GM23248 (cell line): Measurements from ENCODE around the gene MARF1. TPM values are rescaled to one million over a fixed set of nuclear protein-coding genes. Genes with fewer than 3 reads are reported as not detected.

Experiments used
- DNase-seq: peaks from one replicate; pipeline ENCODE4 v3.0.0-alpha.2; 2015
- H2AFZ ChIP-seq: fragments of 200-600 bp; sonication (generic); 2 replicates; pipeline ENCODE4 v1.6.1; 2016; ENCODE audit warnings: antibody characterized with exemption
- H3F3A ChIP-seq: fragments of 200-600 bp; sonication (generic); 2 replicates; pipeline ENCODE4 v1.6.1; 2016; ENCODE audit warnings: mild to moderate bottlenecking, antibody characterized with exemption, mixed run types; ENCODE audit not compliant: insufficient read depth
- H3K27ac ChIP-seq: fragments of 200-600 bp; sonication (generic); 2 replicates; pipeline ENCODE4 v1.5.1; 2016; ENCODE audit warnings: mild to moderate bottlenecking
- H3K27me3 ChIP-seq: fragments of 200-600 bp; sonication (generic); replicated peaks from 2 replicates; pipeline ENCODE4 v1.6.1; 2016; ENCODE audit warnings: mild to moderate bottlenecking; ENCODE audit not compliant: insufficient read depth
- H3K36me3 ChIP-seq: fragments of 200-600 bp; sonication (generic); 2 replicates; pipeline ENCODE4 v1.6.1; 2016; ENCODE audit warnings: low read depth, mild to moderate bottlenecking
- H3K4me1 ChIP-seq: fragments of 200-600 bp; sonication (generic); 2 replicates; pipeline ENCODE4 v1.6.1; 2016; ENCODE audit warnings: mild to moderate bottlenecking; ENCODE audit not compliant: insufficient read depth
- H3K4me2 ChIP-seq: fragments of 200-600 bp; sonication (generic); one replicate; pipeline ENCODE4 v1.6.1; 2016; ENCODE audit warnings: mild to moderate bottlenecking; ENCODE audit not compliant: unreplicated experiment
- H3K4me3 ChIP-seq: fragments of 200-600 bp; sonication (generic); 2 replicates; pipeline ENCODE4 v1.5.1; 2016; ENCODE audit warnings: mild to moderate bottlenecking
- H3K79me2 ChIP-seq: fragments of 200-600 bp; sonication (generic); 2 replicates; pipeline ENCODE4 v1.6.1; 2016; ENCODE audit warnings: mild to moderate bottlenecking; ENCODE audit not compliant: insufficient read depth
- H3K9ac ChIP-seq: fragments of 200-600 bp; sonication (generic); 2 replicates; pipeline ENCODE4 v1.6.1; 2016; ENCODE audit warnings: mild to moderate bottlenecking
- H3K9me2 ChIP-seq: fragments of 200-600 bp; sonication (generic); 2 replicates; pipeline ENCODE4 v1.6.1; 2016; ENCODE audit warnings: mixed run types, mild to moderate bottlenecking, moderate library complexity; ENCODE audit not compliant: insufficient read depth
- H3K9me3 ChIP-seq: fragments of 200-600 bp; sonication (generic); one replicate; pipeline ENCODE4 v1.6.1; 2017; ENCODE audit warnings: low read depth
- H4K20me1 ChIP-seq: fragments of 200-600 bp; sonication (generic); 2 replicates; pipeline ENCODE4 v1.6.0; 2016; ENCODE audit not compliant: insufficient read depth
- EZH2 ChIP-seq: fragments of 200-600 bp; sonication (generic); IDR thresholded peaks from 2 replicates; pipeline ENCODE4 v1.6.1; 2018; ENCODE audit warnings: antibody characterized with exemption, mild to moderate bottlenecking; ENCODE audit not compliant: insufficient read depth, poor library complexity, severe bottlenecking
- EZH2phosphoT487 ChIP-seq: fragments of 200-600 bp; sonication (generic); IDR thresholded peaks from 2 replicates; pipeline ENCODE4 v1.6.1; 2018; ENCODE audit warnings: antibody characterized with exemption, moderate library complexity, mild to moderate bottlenecking, low read depth; ENCODE audit not compliant: insufficient read depth
- WGBS, 2 experiments: methylation state at CpG; one replicate each; pipeline ENCODE4 v1.1.6; 2015 to 2017; ENCODE audit warnings: low lambda C conversion rate in 2 of 2, low coverage in 1 of 2; ENCODE audit errors: missing lambda C conversion rate in 2 of 2; 5-methylcytosine and 5-hydroxymethylcytosine counted together
- in situ Hi-C: fragments of 300-500 bp; cut with MboI; formaldehyde crosslinking; loops from 2 replicates; pipeline ENCODE4 v1.15.0; 2020
- polyA plus RNA-seq: library from polyadenylated mRNA; unstranded; fragments of >200 nt; fragmentation: Nextera tagmentation; extraction: Ambion mirVana; gene quantifications from 2 replicates; pipeline ENCODE4 v1.2.1, GENCODE V29; 2016
- total RNA-seq: library from RNA; depleted of rRNA; stranded (reverse); fragments of >200 nt; shearing (Covaris generic); gene quantifications from 2 replicates; pipeline ENCODE4 v1.2.3, GENCODE V29; 2014

Gene MARF1
- total and polyA plus RNA-seq, 2 experiments from 2014 or later: 9.2 to 20.1 TPM

DNA sequence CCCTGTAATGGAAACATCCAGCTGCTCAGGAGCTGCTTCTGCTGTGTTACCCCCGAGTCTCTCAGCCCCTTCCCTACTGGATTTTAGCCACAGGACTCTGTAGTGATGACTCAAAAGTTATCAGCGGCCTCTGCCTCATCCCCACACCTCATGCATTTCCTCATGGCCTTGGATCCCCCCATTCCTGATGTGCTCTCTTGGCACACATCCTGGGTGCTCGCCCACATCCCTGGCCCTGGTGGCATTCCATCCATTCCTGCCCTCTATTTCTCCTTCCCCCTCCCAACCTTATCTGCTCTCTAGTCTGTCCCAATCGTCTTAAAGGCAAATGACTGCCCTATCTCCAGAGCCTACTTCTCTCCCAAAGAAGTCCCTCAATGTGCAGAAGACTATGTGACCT, 24.6 kb downstream of the MARF1 start:
- H3F3A ChIP-seq: peaks cover 27% of the 10 kb centered on the region; the same call in 1 of the 2 replicates
- no peaks in the 10 kb centered on the region for H3K9me3 ChIP-seq
- H3K4me2 ChIP-seq: peak overlapping the region; percentile 15
- in situ Hi-C loops: no loop called here
- 17 to 25% methylated on average over 4 of the region's 4 CpGs for WGBS, 2 experiments
- no peaks in the 10 kb centered on the region for H3K9me2 ChIP-seq
- H3K36me3 ChIP-seq: peaks cover 13% of the 10 kb centered on the region; the same call in 1 of the 2 replicates
- H3K9ac ChIP-seq: no peak overlapping the region
- no peak overlapping the region for H3K4me3 ChIP-seq
- H2AFZ ChIP-seq: no peak overlapping the region
- peak overlapping the region; percentile 37 for H3K27ac ChIP-seq
- H3K79me2 ChIP-seq: no peaks in the 10 kb centered on the region
- H4K20me1 ChIP-seq: no peaks in the 10 kb centered on the region
- no peaks in the 10 kb centered on the region for H3K27me3 ChIP-seq
- H3K4me1 ChIP-seq: peaks cover 18% of the 10 kb centered on the region
- peak; percentile 83 for DNase-seq
- TF ChIP-seq EZH2: no peak
- no peak for TF ChIP-seq EZH2phosphoT487

DNA sequence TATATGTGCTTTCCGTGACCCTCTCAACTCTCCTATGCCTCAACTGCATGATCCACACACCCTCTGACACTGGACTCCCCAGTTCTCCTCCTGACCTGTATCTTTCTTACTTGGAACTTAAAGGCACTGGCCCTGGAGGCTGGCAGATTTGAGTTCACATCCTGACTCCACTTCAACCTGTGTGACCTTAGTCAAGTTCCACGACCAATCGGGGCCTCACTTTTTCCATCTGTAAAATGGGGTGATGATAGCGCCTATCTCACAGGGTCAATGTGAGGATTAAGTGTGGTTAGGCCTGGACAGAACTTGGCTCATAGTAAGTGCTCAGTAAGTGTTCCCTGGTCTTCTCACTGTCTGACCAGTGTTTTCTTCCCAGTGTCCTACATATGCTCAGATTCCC, 25.1 kb downstream of the MARF1 start:
- Histone ChIP-seq H3K9ac (no peak overlapping the region), H3K4me2 (no peak overlapping the region), H2AFZ (no peak overlapping the region), H3K27me3 (no peaks in the 10 kb centered on the region), H3F3A (peaks cover 27% of the 10 kb centered on the region; the same call in 1 of the 2 replicates), H3K27ac (peak overlapping the region; percentile 32), H3K36me3 (peaks cover 13% of the 10 kb centered on the region; the same call in 1 of the 2 replicates), H4K20me1 (no peaks in the 10 kb centered on the region), H3K4me3 (no peak overlapping the region), H3K4me1 (peaks cover 18% of the 10 kb centered on the region), H3K79me2 (no peaks in the 10 kb centered on the region), H3K9me3 (no peaks in the 10 kb centered on the region), H3K9me2 (no peaks in the 10 kb centered on the region)
- 95 to 99% methylated on average over 4 of the region's 4 CpGs for WGBS, 2 experiments
- no peak for TF ChIP-seq EZH2
- in situ Hi-C loops: no loop called here
- DNase-seq: no peak

DNA sequence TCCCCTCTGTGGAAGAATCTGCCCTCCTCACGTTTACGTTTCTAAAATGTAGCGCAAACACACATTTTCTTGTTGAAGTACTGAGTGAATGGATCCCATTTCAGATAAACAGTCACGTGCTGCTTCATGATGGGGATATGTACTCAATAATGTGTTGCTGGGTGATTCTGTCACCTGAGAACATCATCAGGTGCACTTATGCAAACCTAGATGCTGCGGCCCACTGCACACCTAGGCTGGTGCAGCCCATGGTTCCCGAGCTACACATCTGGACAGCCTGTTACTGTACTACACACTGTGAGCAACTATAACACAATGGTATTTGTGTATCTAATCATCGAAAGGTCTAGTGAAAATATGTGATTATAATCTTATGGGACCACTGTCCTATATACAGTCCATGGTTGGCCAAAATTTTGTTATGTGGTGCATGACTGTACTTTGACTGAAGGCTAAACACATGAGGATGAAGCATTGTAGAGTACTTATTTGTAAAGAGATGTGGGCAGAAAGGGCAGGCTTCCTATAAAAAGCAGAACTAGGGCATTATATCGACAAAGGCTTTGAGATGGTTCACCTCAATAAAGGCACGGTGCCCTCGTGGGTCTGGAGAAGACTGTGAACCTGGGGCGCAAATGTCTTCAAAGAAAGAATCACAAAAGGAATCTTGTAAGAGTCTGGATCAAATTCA, 26.3 kb downstream of the MARF1 start:
- H3K27ac ChIP-seq: no peak overlapping the region
- no peak overlapping the region for H3K4me2 ChIP-seq
- peaks cover 32% of the 10 kb centered on the region; the same call in 1 of the 2 replicates for H3F3A ChIP-seq
- DNase-seq: no peak
- 95 to 99% methylated on average over 11 of the region's 11 CpGs for WGBS, 2 experiments
- no peak for TF ChIP-seq EZH2
- TF ChIP-seq EZH2phosphoT487: no peak
- H4K20me1 ChIP-seq: no peaks in the 10 kb centered on the region
- no peak overlapping the region for H2AFZ ChIP-seq
- H3K9me3 ChIP-seq: no peaks in the 10 kb centered on the region
- peaks cover 24% of the 10 kb centered on the region for H3K36me3 ChIP-seq
- H3K4me1 ChIP-seq: peaks cover 18% of the 10 kb centered on the region
- H3K27me3 ChIP-seq: no peaks in the 10 kb centered on the region
- H3K9ac ChIP-seq: no peak overlapping the region
- no peak overlapping the region for H3K4me3 ChIP-seq
- in situ Hi-C loops: no loop called here
- no peaks in the 10 kb centered on the region for H3K79me2 ChIP-seq
- H3K9me2 ChIP-seq: no peaks in the 10 kb centered on the region

DNA sequence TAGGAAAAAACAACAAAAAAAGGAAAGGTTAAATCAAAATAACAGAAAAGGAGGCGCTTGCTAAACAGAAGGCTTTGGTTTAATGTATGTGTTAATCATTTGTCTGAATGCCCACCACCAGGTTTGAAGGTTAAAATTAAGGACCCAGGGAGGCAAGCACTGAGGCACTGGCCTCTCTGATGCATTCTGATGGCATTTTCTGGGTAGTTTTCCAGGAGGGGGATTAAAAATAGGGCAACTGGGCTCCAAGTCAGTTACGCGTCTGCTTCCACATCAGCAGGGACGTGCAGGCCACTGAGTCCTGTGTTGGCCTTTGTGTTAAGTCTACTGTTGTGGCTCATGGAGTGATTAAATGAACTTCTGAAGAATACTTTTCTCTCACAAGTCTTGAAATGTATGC, 26.9 kb downstream of the MARF1 start:
- no peak for TF ChIP-seq EZH2
- TF ChIP-seq EZH2phosphoT487: no peak
- Histone ChIP-seq H3K4me2 (no peak overlapping the region), H3K36me3 (peaks cover 24% of the 10 kb centered on the region), H3K27ac (no peak overlapping the region), H3K79me2 (no peaks in the 10 kb centered on the region), H3K9ac (no peak overlapping the region), H3K27me3 (no peaks in the 10 kb centered on the region), H3F3A (peaks cover 35% of the 10 kb centered on the region; the same call in 1 of the 2 replicates), H4K20me1 (no peaks in the 10 kb centered on the region), H3K4me1 (peaks cover 18% of the 10 kb centered on the region), H2AFZ (no peak overlapping the region), H3K4me3 (no peak overlapping the region), H3K9me3 (no peaks in the 10 kb centered on the region), H3K9me2 (no peaks in the 10 kb centered on the region)
- DNase-seq: no peak
- 98% methylated on average over 4 of the region's 4 CpGs for WGBS, 2 experiments
- in situ Hi-C loops: no loop called here
